CD14-positive monocyte (primary cell): ENCODE results near the gene USP15. TPM values are rescaled to one million over a fixed set of nuclear protein-coding genes. Genes with fewer than 3 reads are reported as not detected.

Source experiments
- DNase-seq, 3 donors: peaks; one replicate each; pipeline ENCODE4 v3.0.0-alpha.2; 2011 to 2022
- H2AFZ ChIP-seq: 2 replicates; pipeline ENCODE4 v1.6.0; 2012; ENCODE audit warnings: mild to moderate bottlenecking, low read depth, low read length, inconsistent platforms; ENCODE audit not compliant: insufficient read depth, poor library complexity, severe bottlenecking
- H3K27ac ChIP-seq, 2 donors: 1 replicate in 1 of 2; 2 replicates in 1 of 2; pipeline ENCODE4 v1.5.1; 2012 to 2013; ENCODE audit warnings: low read length in 2 of 2, control low read depth in 1 of 2, inconsistent platforms in 1 of 2, low read depth in 1 of 2, mild to moderate bottlenecking in 1 of 2
- H3K27me3 ChIP-seq, 2 donors: one replicate each; pipeline versions ENCODE4 v1.6.0 to v1.6.1; 2011 to 2013; ENCODE audit warnings: low read length in 2 of 2; ENCODE audit not compliant: control insufficient read depth in 2 of 2, insufficient read depth in 2 of 2
- H3K36me3 ChIP-seq, 2 donors: replicated peaks in 1 of 2; 1 replicate in 1 of 2; 2 replicates in 1 of 2; pipeline versions ENCODE4 v1.5.1 to v1.6.1; 2012 to 2013; ENCODE audit warnings: low read length in 2 of 2, control low read depth in 1 of 2, inconsistent platforms in 1 of 2, mild to moderate bottlenecking in 1 of 2; ENCODE audit not compliant: insufficient read depth in 2 of 2, control insufficient read depth in 1 of 2
- H3K4me1 ChIP-seq, 2 donors: 1 replicate in 1 of 2; 2 replicates in 1 of 2; pipeline versions ENCODE4 v1.5.1 to v1.6.1; 2012 to 2013; ENCODE audit warnings: low read length in 2 of 2, control low read depth in 1 of 2, inconsistent platforms in 1 of 2, mild to moderate bottlenecking in 1 of 2, moderate library complexity in 1 of 2; ENCODE audit not compliant: insufficient read depth in 2 of 2, control insufficient read depth in 1 of 2
- H3K4me2 ChIP-seq: replicated peaks from 2 replicates; pipeline ENCODE3; 2012; ENCODE audit warnings: low read length, moderate library complexity, mild to moderate bottlenecking; ENCODE audit not compliant: poor library complexity, severe bottlenecking; ENCODE audit errors: extremely low read depth
- H3K4me3 ChIP-seq, 3 experiments: fragments of 200-600 bp in 1 of 3; sonication (generic) in 1 of 3; replicated peaks in 1 of 3; 1 replicate in 2 of 3; 2 replicates in 1 of 3; pipeline ENCODE4 v1.5.1; 2011 to 2013; ENCODE audit warnings: low read length in 3 of 3, mild to moderate bottlenecking in 3 of 3, control low read depth in 2 of 3, low read depth in 2 of 3, inconsistent platforms in 1 of 3, moderate library complexity in 1 of 3
- H3K79me2 ChIP-seq: 2 replicates; pipeline ENCODE4 v1.6.0; 2012; ENCODE audit warnings: mild to moderate bottlenecking, control low read depth, inconsistent platforms, low read length, moderate library complexity; ENCODE audit not compliant: insufficient read depth
- H3K9ac ChIP-seq: 2 replicates; pipeline ENCODE4 v1.6.0; 2017; ENCODE audit warnings: low read length, mild to moderate bottlenecking; ENCODE audit not compliant: insufficient read depth, poor library complexity, severe bottlenecking
- H3K9me3 ChIP-seq, 2 donors: replicated peaks in 1 of 2; 1 replicate in 1 of 2; 2 replicates in 1 of 2; pipeline versions ENCODE4 v1.5.1 to v1.6.1; 2012 to 2013; ENCODE audit warnings: low read length in 2 of 2, control low read depth in 1 of 2; ENCODE audit not compliant: control insufficient read depth in 1 of 2, insufficient read depth in 1 of 2
- H4K20me1 ChIP-seq: 2 replicates; pipeline ENCODE4 v1.6.0; 2012; ENCODE audit warnings: mild to moderate bottlenecking, low read length, control low read depth, moderate library complexity; ENCODE audit not compliant: insufficient read depth
- H3K27ac Mint-ChIP-seq, 7 donors: one replicate each; pipeline ENCODE4 v1.8.0; 2020; ENCODE audit warnings: mild to moderate bottlenecking in 7 of 7, mixed read lengths in 7 of 7, moderate library complexity in 6 of 7, inconsistent platforms in 2 of 7
- H3K27me3 Mint-ChIP-seq, 3 donors: one replicate each; pipeline ENCODE4 v1.8.0; 2021 to 2022; ENCODE audit warnings: low read depth in 3 of 3, mild to moderate bottlenecking in 3 of 3, mixed read lengths in 3 of 3, moderate library complexity in 3 of 3, inconsistent platforms in 1 of 3
- H3K36me3 Mint-ChIP-seq, 2 donors: one replicate each; pipeline ENCODE4 v1.8.0; 2020; ENCODE audit warnings: mixed read lengths in 2 of 2, inconsistent platforms in 1 of 2, mild to moderate bottlenecking in 1 of 2
- H3K4me1 Mint-ChIP-seq: one replicate; pipeline ENCODE4 v1.8.0; 2020; ENCODE audit warnings: mild to moderate bottlenecking, mixed read lengths
- H3K4me3 Mint-ChIP-seq, 2 donors: one replicate each; pipeline ENCODE4 v1.8.0; 2020; ENCODE audit warnings: mild to moderate bottlenecking in 2 of 2, mixed read lengths in 2 of 2, moderate library complexity in 1 of 2
- H3K9me3 Mint-ChIP-seq, 7 donors: one replicate each; pipeline ENCODE4 v1.8.0; 2020 to 2022; ENCODE audit warnings: mixed read lengths in 7 of 7, mild to moderate bottlenecking in 6 of 7, moderate library complexity in 6 of 7, inconsistent platforms in 2 of 7
- WGBS: methylation state at CpG from one replicate; pipeline ENCODE4 v1.1.5; 2013; ENCODE audit warnings: missing lambda C conversion rate; ENCODE audit not compliant: insufficient coverage; 5-methylcytosine and 5-hydroxymethylcytosine counted together
- intact Hi-C, 2 donors: fragments of 100-400 bp; cut with micrococcal nuclease; formaldehyde crosslinking; loops; one replicate each; pipeline versions ENCODE4 v1.15.0 to v1.15.1; 2023
- polyA plus RNA-seq, 3 donors: library from polyadenylated mRNA; depleted of rRNA in 1 of 3; unstranded in 2 of 3; stranded (reverse) in 1 of 3; fragments of 300-500 nt in 2 of 3; fragments of >200 nt in 1 of 3; fragmentation: Illumina TruSeq in 2 of 3; gene quantifications; 1 replicate in 2 of 3; 2 replicates in 1 of 3; pipeline ENCODE4 v1.2.3, GENCODE V29; 2012 to 2021
- TF ChIP-seq, protein P1 (sequence below): fragments of 200-600 bp; IDR thresholded peaks from one replicate; pipeline ENCODE4 v1.8.0; 2022; ENCODE audit warnings: antibody characterized with exemption, mild to moderate bottlenecking

The USP15 gene
- polyA plus RNA-seq, 3 donors = 146 to 449 (median 180) TPM

DNA sequence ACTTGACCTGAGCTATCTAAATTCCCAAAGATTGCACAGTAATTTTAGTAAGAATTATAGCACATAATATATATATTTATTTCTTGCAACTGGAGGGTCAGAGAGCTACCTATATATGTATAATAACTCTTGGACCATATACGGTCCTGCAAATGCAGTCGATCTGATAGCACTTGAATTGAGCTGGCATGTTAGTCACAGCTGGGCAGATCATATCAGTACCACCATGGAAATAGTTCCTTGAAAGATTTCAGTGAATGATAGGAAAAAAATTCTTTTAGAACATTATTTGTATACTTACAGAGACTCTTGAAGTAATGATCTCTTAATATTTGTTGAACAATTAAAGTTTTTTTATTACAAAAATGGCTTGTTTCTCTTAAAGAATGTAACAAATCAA lies 111.9 kb downstream of the USP15 start:
- Mint-ChIP-seq H3K4me1 (peaks cover 13% of the 10 kb centered on the region), H3K36me3 (peaks cover 42 to 52% of the 10 kb centered on the region in 2 donors), H3K27ac (no peak overlapping the region), H3K27me3 (no peaks in the 10 kb centered on the region), H3K4me3 (no peak overlapping the region), H3K9me3 (no peaks in the 10 kb centered on the region)
- H3K79me2 ChIP-seq = peaks cover 93% of the 10 kb centered on the region
- TF ChIP-seq, protein P1, sequence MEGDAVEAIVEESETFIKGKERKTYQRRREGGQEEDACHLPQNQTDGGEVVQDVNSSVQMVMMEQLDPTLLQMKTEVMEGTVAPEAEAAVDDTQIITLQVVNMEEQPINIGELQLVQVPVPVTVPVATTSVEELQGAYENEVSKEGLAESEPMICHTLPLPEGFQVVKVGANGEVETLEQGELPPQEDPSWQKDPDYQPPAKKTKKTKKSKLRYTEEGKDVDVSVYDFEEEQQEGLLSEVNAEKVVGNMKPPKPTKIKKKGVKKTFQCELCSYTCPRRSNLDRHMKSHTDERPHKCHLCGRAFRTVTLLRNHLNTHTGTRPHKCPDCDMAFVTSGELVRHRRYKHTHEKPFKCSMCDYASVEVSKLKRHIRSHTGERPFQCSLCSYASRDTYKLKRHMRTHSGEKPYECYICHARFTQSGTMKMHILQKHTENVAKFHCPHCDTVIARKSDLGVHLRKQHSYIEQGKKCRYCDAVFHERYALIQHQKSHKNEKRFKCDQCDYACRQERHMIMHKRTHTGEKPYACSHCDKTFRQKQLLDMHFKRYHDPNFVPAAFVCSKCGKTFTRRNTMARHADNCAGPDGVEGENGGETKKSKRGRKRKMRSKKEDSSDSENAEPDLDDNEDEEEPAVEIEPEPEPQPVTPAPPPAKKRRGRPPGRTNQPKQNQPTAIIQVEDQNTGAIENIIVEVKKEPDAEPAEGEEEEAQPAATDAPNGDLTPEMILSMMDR = no peak
- H3K36me3 ChIP-seq = peaks cover 36 to 75% of the 10 kb centered on the region in 2 donors
- intact Hi-C loops = no loop called here
- H3K27ac ChIP-seq = no peak overlapping the region
- H3K9ac ChIP-seq = no peak overlapping the region
- DNase-seq = no peak
- peaks cover 98% of the 10 kb centered on the region for H4K20me1 ChIP-seq
- no peak overlapping the region for H2AFZ ChIP-seq
- no peak overlapping the region for H3K4me3 ChIP-seq
- H3K9me3 ChIP-seq = no peaks in the 10 kb centered on the region
- no peaks in the 10 kb centered on the region for H3K4me1 ChIP-seq
- H3K4me2 ChIP-seq = no peak overlapping the region
- H3K27me3 ChIP-seq = no peaks in the 10 kb centered on the region
- WGBS = no CpG with 5 or more reads among the region's 2 CpGs

DNA sequence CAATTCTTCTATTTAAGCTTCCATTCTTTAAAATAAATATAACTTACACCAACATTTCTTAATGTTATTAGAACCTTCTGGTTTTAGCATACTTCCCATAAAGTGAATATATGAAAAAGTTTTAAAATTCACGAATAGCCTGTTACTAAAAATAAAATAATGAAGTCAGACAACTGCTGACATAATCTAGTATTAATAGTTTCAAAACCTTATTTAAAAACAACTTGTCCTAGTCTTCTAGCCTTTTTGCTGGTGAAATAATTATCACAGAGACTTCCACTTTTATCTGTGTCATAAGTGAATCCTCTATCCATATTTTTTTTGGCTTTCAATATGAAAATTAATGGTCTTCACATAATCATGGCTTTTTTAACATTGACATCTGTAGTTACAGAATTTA lies 112.6 kb downstream of the USP15 start:
- TF ChIP-seq, protein P1 = no peak
- WGBS = no CpG with 5 or more reads among the region's 1 CpG

More for the DNA sequence above, 112.6 kb downstream of the USP15 start:
- peak overlapping the region in 1 of 2 donors; percentile 49 for H3K27ac ChIP-seq
- Mint-ChIP-seq H3K4me3 (no peak overlapping the region), H3K27ac (peak overlapping the region in 2 of 7 donors; percentile 5 to 74), H3K36me3 (peaks cover 39 to 53% of the 10 kb centered on the region in 2 donors), H3K27me3 (no peaks in the 10 kb centered on the region), H3K4me1 (peaks cover 8% of the 10 kb centered on the region), H3K9me3 (no peaks in the 10 kb centered on the region)
- H3K4me2 ChIP-seq = no peak overlapping the region
- DNase-seq = no peak
- H3K9ac ChIP-seq = no peak overlapping the region
- H3K4me1 ChIP-seq = no peaks in the 10 kb centered on the region
- peaks cover 93% of the 10 kb centered on the region for H3K79me2 ChIP-seq
- intact Hi-C loops = no loop called here
- H4K20me1 ChIP-seq = peaks cover 98% of the 10 kb centered on the region
- H2AFZ ChIP-seq = no peak overlapping the region
- H3K27me3 ChIP-seq = no peaks in the 10 kb centered on the region
- no peak overlapping the region for H3K4me3 ChIP-seq
- peaks cover 41 to 81% of the 10 kb centered on the region in 2 donors for H3K36me3 ChIP-seq
- no peaks in the 10 kb centered on the region for H3K9me3 ChIP-seq
